A549 treated with AZD9567 at 1 μM for 4 hours (cell line): ENCODE results near the gene GALNT1. TPM values are rescaled to one million over a fixed set of nuclear protein-coding genes. Genes with fewer than 3 reads are reported as not detected.

Source experiments
- total RNA-seq: library from RNA; stranded (reverse); fragments of 200-300 nt; extraction: Qiagen RNA extraction; gene quantifications from 5 replicates; pipeline ENCODE4 v1.2.3, GENCODE V29; 2022; ENCODE audit not compliant: insufficient read depth

GALNT1 gene
- 59.5 to 87.7 TPM (median 68.1 TPM) in 5 replicates for total RNA-seq

DNA sequence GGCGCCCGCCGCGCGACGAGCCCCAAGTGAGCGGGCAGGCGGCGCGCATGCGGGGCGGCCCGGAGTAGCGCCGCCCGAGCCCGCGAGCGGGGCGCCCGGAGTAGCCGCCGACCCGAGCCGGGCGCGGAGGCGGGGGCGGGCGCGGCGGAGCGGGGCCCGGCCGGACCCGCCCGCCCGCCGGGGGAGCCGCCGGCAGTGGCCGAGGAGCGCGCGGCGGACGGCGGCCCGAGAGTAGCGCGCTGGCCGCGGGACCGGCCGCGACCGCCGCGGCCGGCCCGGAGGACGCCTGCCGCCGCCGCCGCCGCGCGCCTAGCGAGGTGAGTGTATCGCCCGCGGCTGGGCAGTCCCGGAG lies at the start of gene GALNT1:
GALNT1 (plus strand) TSS at position 195 of the 352 bp plus-strand sequence. CDS start 72,923 bp downstream, outside the sequence.

Other genes with a start within 250 kb of the GALNT1 start
- 9.2 to 12.2 TPM (median 11.2 TPM) in 5 replicates for gene ZNF24, start 237.3 kb upstream of the GALNT1 start, total RNA-seq
- gene ZNF396, start 204.4 kb upstream of the GALNT1 start, total RNA-seq, result 0.53 to 0.68 TPM (median 0.58 TPM) in 4 of 5 replicates, not detected in the other
- gene INO80C, start 83.8 kb upstream of the GALNT1 start, total RNA-seq, result 16.2 to 23.3 TPM (median 22.9 TPM) in 5 replicates